Naive thymus-derived CD4-positive, alpha-beta T cell (primary cell): ENCODE data around the gene TMEM120B. TPM values are rescaled to one million over a fixed set of nuclear protein-coding genes. Genes with fewer than 3 reads are reported as not detected.
A peak's percentile ranks its signal among the peaks of the same experiment; 100 is the strongest.

Source experiments
- ATAC-seq: fragments of 150-1000 bp; cut with Tn5 transposase; 2 replicates; pipeline ENCODE4 v1.10.0; 2021; ENCODE audit warnings: mild to moderate bottlenecking, moderate library complexity
- CTCF ChIA-PET: fragments of 350-600 bp; sonication (Branson Sonifier 250); formaldehyde crosslinking; loops from one replicate; lab custom pipeline; 2021; ENCODE audit warnings: antibody characterized with exemption; lab: Charles Lee
- POLR2A ChIA-PET: fragments of 350-600 bp; sonication (Branson Sonifier 250); formaldehyde crosslinking; loops from one replicate; lab custom pipeline; 2021; ENCODE audit warnings: antibody characterized with exemption, inconsistent platforms; lab: Charles Lee
- DNase-seq, 9 donors: peaks; one replicate each; pipeline versions ENCODE4 v3.0.0 to v3.0.0-alpha.2; 2020 to 2022; ENCODE audit warnings: mixed read lengths in 1 of 9
- H3K27ac ChIP-seq: one replicate; pipeline ENCODE4 v1.7.0; 2013; ENCODE audit warnings: mild to moderate bottlenecking, low read depth, low read length, moderate library complexity
- H3K27me3 ChIP-seq, 2 donors: one replicate each; pipeline ENCODE4 v1.7.0; 2013; ENCODE audit warnings: low read length in 2 of 2, mild to moderate bottlenecking in 2 of 2, moderate library complexity in 2 of 2; ENCODE audit not compliant: control insufficient read depth in 2 of 2, insufficient read depth in 2 of 2
- H3K36me3 ChIP-seq, 3 experiments: 1 replicate in 2 of 3; 2 replicates in 1 of 3; pipeline ENCODE4 v1.7.0; 2013; ENCODE audit warnings: low read length in 3 of 3, mild to moderate bottlenecking in 3 of 3, moderate library complexity in 1 of 3; ENCODE audit not compliant: insufficient read depth in 3 of 3, control insufficient read depth in 2 of 3
- H3K4me1 ChIP-seq, 2 donors: one replicate each; pipeline ENCODE4 v1.7.0; 2013; ENCODE audit warnings: low read length in 2 of 2, mild to moderate bottlenecking in 2 of 2, moderate library complexity in 1 of 2; ENCODE audit not compliant: control insufficient read depth in 2 of 2, insufficient read depth in 2 of 2
- H3K4me3 ChIP-seq: 2 replicates; pipeline ENCODE4 v1.7.0; 2013; ENCODE audit warnings: mild to moderate bottlenecking, low read length
- H3K9me3 ChIP-seq, 3 experiments: 1 replicate in 2 of 3; 2 replicates in 1 of 3; pipeline ENCODE4 v1.7.0; 2013; ENCODE audit warnings: low read length in 3 of 3; ENCODE audit not compliant: control insufficient read depth in 2 of 3
- H3K27ac Mint-ChIP-seq, 9 donors: one replicate each; pipeline ENCODE4 v1.8.0; 2020 to 2022; ENCODE audit warnings: mixed read lengths in 9 of 9, mild to moderate bottlenecking in 8 of 9, moderate library complexity in 5 of 9, inconsistent platforms in 2 of 9
- H3K27me3 Mint-ChIP-seq, 5 donors: one replicate each; pipeline ENCODE4 v1.8.0; 2021 to 2022; ENCODE audit warnings: mixed read lengths in 5 of 5, mild to moderate bottlenecking in 1 of 5
- H3K36me3 Mint-ChIP-seq, 5 donors: one replicate each; pipeline ENCODE4 v1.8.0; 2020 to 2022; ENCODE audit warnings: mixed read lengths in 5 of 5, mild to moderate bottlenecking in 3 of 5, inconsistent platforms in 1 of 5
- H3K4me1 Mint-ChIP-seq, 7 donors: one replicate each; pipeline ENCODE4 v1.8.0; 2020 to 2022; ENCODE audit warnings: mixed read lengths in 7 of 7, mild to moderate bottlenecking in 3 of 7, inconsistent platforms in 1 of 7
- H3K4me3 Mint-ChIP-seq, 10 donors: one replicate each; pipeline ENCODE4 v1.8.0; 2020 to 2022; ENCODE audit warnings: mild to moderate bottlenecking in 10 of 10, mixed read lengths in 10 of 10, moderate library complexity in 6 of 10, inconsistent platforms in 2 of 10
- H3K9me3 Mint-ChIP-seq, 11 donors: one replicate each; pipeline ENCODE4 v1.8.0; 2020 to 2022; ENCODE audit warnings: mixed read lengths in 11 of 11, mild to moderate bottlenecking in 4 of 11, inconsistent platforms in 1 of 11, moderate library complexity in 1 of 11
- intact Hi-C, 2 donors: fragments of 100-400 bp; cut with micrococcal nuclease; formaldehyde crosslinking; loops; one replicate each; pipeline ENCODE4 v1.15.1; 2023
- polyA plus RNA-seq, 2 donors: library from polyadenylated mRNA; unstranded; fragments of 300-500 nt; fragmentation: Illumina TruSeq; gene quantifications; one replicate each; pipeline ENCODE4 v1.2.3, GENCODE V29; 2021
- total RNA-seq, 6 experiments: library from RNA in 5 of 6; stranded (reverse) in 5 of 6; gene quantifications; 1 replicate in 5 of 6; 2 replicates in 1 of 6; pipeline ENCODE4 v1.2.3 and lab custom pipeline; 2021 to 2026

TMEM120B gene
- total and polyA plus RNA-seq, 7 experiments from 2014 or later: 1.3 to 14.3 (median 8.9) TPM

DNA sequence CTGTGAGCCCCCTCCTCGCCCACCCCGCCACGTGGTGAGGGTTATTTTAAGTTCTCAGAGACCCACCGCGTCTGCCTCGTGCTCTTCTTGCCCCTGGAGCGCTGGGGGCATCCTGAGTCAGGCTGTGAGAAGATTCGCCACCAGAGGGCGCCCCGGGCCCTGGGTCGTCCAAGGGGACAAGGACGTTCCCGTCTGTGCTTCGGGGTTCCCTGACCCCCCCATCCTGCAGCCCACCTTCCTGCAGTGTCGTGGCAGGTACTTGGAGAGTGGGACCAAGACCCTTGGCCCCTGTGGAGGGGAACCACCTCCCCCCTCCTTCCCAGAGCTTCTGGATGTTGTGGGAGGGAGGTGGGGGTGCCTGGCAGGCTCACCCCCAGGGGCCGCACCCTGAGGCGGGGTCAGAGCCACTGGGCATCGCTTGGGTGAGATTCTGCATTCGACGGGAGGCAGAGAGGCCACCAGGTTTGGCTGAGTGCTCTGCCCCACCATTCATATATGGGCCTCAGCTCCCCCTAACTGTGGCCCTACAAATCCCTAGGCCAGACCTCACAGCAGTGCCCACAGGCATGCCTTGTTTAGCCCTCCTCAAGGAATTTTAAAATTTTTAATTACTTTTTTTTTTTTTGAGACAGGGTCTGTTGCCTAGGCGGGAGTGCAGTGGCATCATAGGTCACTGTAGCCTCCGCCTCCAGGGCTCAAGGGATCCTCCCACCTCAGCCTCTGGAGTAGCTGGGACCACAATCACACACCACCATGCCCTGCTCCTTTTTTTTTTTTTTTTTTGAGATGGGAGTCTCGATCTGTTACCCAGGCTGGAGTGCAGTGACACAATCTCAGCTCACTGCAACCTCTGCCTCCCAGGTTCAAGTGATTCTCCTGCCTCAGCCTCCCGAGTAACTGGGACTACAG, 63.9 kb downstream of the TMEM120B start:
- Mint-ChIP-seq H3K4me3 (peak overlapping the region in 2 of 10 donors; percentile 7 to 31), H3K36me3 (peaks cover 0 to 12% (median 0%) of the 10 kb centered on the region in 5 donors), H3K4me1 (peaks cover 5 to 29% (median 14%) of the 10 kb centered on the region in 7 donors), H3K9me3 (no peaks in the 10 kb centered on the region), H3K27ac (peak overlapping the region; percentile 40 to 89 (median 70)), H3K27me3 (no peaks in the 10 kb centered on the region)
- Histone ChIP-seq H3K36me3 (peaks cover 0 to 32% (median 8%) of the 10 kb centered on the region in 3 experiments), H3K27ac (peak overlapping the region; percentile 72), H3K4me1 (peaks cover 16 to 22% of the 10 kb centered on the region in 2 donors), H3K9me3 (no peaks in the 10 kb centered on the region), H3K4me3 (no peak overlapping the region), H3K27me3 (no peaks in the 10 kb centered on the region)
- ChIA-PET CTCF (interaction anchor here (0.6 to 16.9 kb wide), 12 partner anchors 9 to 219 kb away, joined by 3 to 325 read pairs (median 3); partner anchors contain the start of gene RHOF), POLR2A (interaction anchor here (0.6 to 33.4 kb wide), 6 partner anchors 8 to 705 kb away, joined by 3 to 1941 read pairs (median 4); partner anchors contain the start of genes RHOF and SETD1B)
- intact Hi-C loops: loop anchor here (1.0 kb wide), 3 partner anchors 18 to 112 kb away; partner anchors contain the start of gene PSMD9 (in 1 of the 2)
- DNase-seq (peak; percentile 75 to 93 (median 85)), ATAC-seq (peak; percentile 84)

DNA sequence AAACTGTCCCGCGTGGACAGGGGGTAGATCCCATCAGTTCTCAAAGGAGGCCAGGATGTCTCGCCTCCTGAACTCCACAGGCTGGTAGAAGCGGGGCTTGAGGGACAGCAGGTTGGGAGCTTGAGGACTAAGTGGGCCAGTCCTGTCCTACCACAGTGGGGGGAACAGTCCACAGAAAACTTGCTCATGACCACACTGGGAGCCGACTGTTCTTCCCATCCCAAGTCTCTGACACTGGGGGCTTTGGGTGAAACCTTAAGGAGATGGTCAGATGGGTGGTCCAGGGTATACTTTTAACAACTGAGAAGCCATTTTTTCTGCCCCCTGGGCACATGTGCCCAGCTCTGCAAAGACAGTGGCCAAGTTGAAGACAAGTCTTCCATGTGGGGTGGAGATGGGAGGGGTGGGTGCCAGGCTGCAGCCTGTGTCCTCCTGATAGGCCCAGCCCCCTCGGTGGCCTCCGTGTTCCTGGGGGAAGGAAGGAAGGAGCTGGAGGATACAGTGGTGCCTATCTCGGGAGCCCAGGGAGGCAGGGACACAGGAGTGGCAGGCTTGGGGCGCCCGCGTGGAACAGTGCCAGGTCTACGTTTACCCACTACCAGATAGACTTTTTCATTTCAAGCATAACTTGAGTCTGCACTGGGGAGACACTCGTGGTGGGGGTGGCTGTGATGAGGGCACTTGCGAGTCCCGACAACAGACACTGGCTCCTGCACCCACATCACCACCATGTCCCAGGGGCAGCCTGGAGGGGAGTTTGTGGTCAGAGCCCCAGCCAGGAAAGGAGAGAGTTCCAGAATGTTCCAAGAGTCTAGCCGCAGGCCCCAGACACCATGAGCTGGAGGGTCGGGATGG, 66.2 kb downstream of the TMEM120B start:
- ChIA-PET POLR2A (interaction anchor here (33.4 kb wide), 1 partner anchor 21 kb away, joined by 1941 read pairs; the partner anchor contains the start of genes RHOF and SETD1B), CTCF (interaction anchor here (0.6 to 16.9 kb wide), 5 partner anchors 8 to 226 kb away, joined by 3 to 325 read pairs (median 4); partner anchors contain the start of gene RHOF)
- Histone ChIP-seq H3K27me3 (no peaks in the 10 kb centered on the region), H3K36me3 (peaks cover 0 to 34% (median 8%) of the 10 kb centered on the region in 3 experiments), H3K4me3 (no peak overlapping the region), H3K4me1 (peaks cover 25 to 37% of the 10 kb centered on the region in 2 donors), H3K27ac (no peak overlapping the region), H3K9me3 (no peaks in the 10 kb centered on the region)
- Mint-ChIP-seq H3K27ac (peak overlapping the region; percentile 40 to 88 (median 72)), H3K27me3 (no peaks in the 10 kb centered on the region), H3K4me3 (no peak overlapping the region), H3K9me3 (no peaks in the 10 kb centered on the region), H3K36me3 (peaks cover 0 to 14% (median 6%) of the 10 kb centered on the region in 5 donors), H3K4me1 (peaks cover 19 to 46% (median 28%) of the 10 kb centered on the region in 7 donors)
- DNase-seq: no peak
- ATAC-seq: no peak
- intact Hi-C loops: no loop called here

DNA sequence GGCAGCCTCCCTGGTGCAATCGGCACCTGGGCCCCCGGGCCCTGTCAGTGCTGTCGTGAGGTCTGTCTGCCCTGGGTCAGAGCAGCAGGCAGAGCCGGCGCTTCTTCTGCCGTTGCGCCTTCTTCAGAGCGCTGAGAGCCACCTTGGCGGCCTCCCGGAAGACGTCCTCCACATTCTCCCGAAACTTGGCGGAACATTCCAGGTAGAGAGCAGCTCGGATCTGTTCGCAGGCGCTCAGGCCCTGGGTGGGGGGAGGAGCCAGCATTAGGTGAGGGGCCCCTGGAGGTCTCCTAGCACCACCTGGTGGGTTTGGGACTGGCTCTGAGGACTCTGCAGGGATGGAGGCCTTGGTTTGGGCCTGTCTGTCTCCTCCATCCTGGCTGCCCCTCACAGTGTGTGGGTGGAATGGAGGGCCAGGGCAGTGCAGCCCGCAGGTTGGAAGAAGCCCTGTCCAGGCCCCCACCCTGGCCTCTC, 66.9 kb downstream of the TMEM120B start:
- H3K9me3 Mint-ChIP-seq: no peaks in the 10 kb centered on the region
- intact Hi-C loops: no loop called here
- Histone ChIP-seq H3K27ac (no peak overlapping the region), H3K4me1 (peaks cover 31 to 44% of the 10 kb centered on the region in 2 donors), H3K36me3 (peaks cover 0 to 34% (median 8%) of the 10 kb centered on the region in 3 experiments), H3K27me3 (no peaks in the 10 kb centered on the region), H3K4me3 (no peak overlapping the region), H3K9me3 (no peaks in the 10 kb centered on the region)
- peaks cover 26 to 48% (median 33%) of the 10 kb centered on the region in 7 donors for H3K4me1 Mint-ChIP-seq
- H3K4me3 Mint-ChIP-seq: no peak overlapping the region
- ATAC-seq (no peak), DNase-seq (no peak)
- H3K27ac Mint-ChIP-seq: peak overlapping the region in 6 of 9 donors; percentile 55 to 88 (median 72)
- CTCF ChIA-PET: interaction anchor here (0.7 to 16.9 kb wide), 4 partner anchors 7 to 227 kb away, joined by 3 to 325 read pairs (median 5); partner anchors contain the start of gene RHOF
- peaks cover 0 to 16% (median 9%) of the 10 kb centered on the region in 5 donors for H3K36me3 Mint-ChIP-seq
- no peaks in the 10 kb centered on the region for H3K27me3 Mint-ChIP-seq
- POLR2A ChIA-PET: interaction anchor here (1.4 to 33.4 kb wide), 2 partner anchors 21 to 67 kb away, joined by 5 to 1941 read pairs; partner anchors contain the start of genes RHOF, SETD1B and TMEM120B

DNA sequence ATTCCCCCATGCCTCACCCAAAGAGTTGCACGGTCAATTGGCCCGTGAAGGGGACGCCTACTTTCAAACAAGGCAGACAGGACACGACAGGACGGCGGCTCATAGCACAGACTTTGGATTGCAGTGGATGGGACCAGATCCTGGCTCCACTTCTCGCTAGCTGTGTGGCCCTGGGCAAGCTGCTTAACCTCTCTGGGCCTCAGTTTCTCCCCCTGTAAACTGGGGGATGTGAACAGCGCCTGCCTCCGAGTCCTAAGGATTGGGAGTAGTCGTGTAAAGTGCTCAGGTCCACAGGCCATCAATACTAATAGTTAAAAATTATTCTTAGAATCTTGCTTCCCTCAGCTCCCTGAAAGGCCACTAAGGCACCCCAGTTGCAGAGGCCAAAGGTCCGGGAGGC, 67.9 kb downstream of the TMEM120B start:
- intact Hi-C loops: no loop called here

DNA sequence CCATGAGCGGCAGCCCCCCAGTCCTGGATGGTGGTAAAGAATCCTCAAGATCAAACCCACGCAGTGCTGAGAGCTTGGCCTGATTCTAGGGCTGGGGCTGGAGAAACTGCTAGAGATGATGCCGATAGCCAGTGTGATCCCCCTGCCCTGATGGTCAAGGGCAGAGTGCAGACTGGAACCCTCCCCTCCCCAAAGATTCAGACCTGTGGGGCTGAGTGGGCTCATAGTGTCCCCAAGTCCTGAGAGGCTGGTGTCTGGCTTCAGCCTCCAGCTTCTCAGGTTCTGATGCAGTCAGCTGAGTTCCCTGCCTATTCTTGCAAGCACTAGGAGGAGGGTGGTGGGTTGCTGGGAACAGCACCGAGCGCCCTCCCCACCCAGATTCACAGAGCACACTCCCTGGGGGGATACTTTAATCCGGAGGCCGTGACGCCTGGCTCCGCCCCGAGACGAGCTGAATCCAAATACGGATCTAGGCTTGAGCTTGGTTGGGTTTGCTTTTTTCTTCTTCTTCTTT, 69.0 kb downstream of the TMEM120B start:
- no peaks in the 10 kb centered on the region for H3K27me3 ChIP-seq
- intact Hi-C loops: no loop called here
- Mint-ChIP-seq H3K4me1 (peaks cover 36 to 63% (median 45%) of the 10 kb centered on the region in 7 donors), H3K36me3 (peaks cover 0 to 25% (median 15%) of the 10 kb centered on the region in 5 donors), H3K4me3 (peak overlapping the region; percentile 77 to 94 (median 82)), H3K27me3 (no peaks in the 10 kb centered on the region), H3K27ac (peak overlapping the region; percentile 88 to 96 (median 94)), H3K9me3 (no peaks in the 10 kb centered on the region)
- CTCF ChIA-PET: interaction anchor here (0.5 to 16.9 kb wide), 9 partner anchors 9 to 229 kb away, joined by 3 to 325 read pairs (median 5); partner anchors contain the start of gene RHOF
- DNase-seq (no peak), ATAC-seq (peak; percentile 12)
- peaks cover 40 to 53% of the 10 kb centered on the region in 2 donors for H3K4me1 ChIP-seq
- peak overlapping the region; percentile 64 for H3K27ac ChIP-seq
- H3K36me3 ChIP-seq: peaks cover 0 to 38% (median 8%) of the 10 kb centered on the region in 3 experiments
- no peaks in the 10 kb centered on the region for H3K9me3 ChIP-seq
- POLR2A ChIA-PET: interaction anchor here (0.9 to 33.4 kb wide), 5 partner anchors 18 to 202 kb away, joined by 3 to 1941 read pairs (median 3); partner anchors contain the start of genes RHOF, SETD1B and TMEM120B
- no peak overlapping the region for H3K4me3 ChIP-seq

More for the DNA sequence above, 67.9 kb downstream of the TMEM120B start:
- H3K36me3 Mint-ChIP-seq: peaks cover 0 to 23% (median 15%) of the 10 kb centered on the region in 5 donors
- peaks cover 32 to 57% (median 41%) of the 10 kb centered on the region in 7 donors for H3K4me1 Mint-ChIP-seq
- no peak overlapping the region for H3K4me3 ChIP-seq
- no peaks in the 10 kb centered on the region for H3K27me3 ChIP-seq
- ATAC-seq: no peak
- ChIA-PET CTCF (interaction anchor here (16.9 kb wide), 1 partner anchor 14 kb away, joined by 325 read pairs; the partner anchor contains the start of gene RHOF), POLR2A (interaction anchor here (0.8 to 33.4 kb wide), 4 partner anchors 20 to 201 kb away, joined by 3 to 1941 read pairs (median 4); partner anchors contain the start of genes RHOF, SETD1B and TMEM120B)
- H3K27ac Mint-ChIP-seq: peak overlapping the region in 8 of 9 donors; percentile 40 to 94 (median 70)
- H3K27me3 Mint-ChIP-seq: no peaks in the 10 kb centered on the region
- H3K27ac ChIP-seq: peak overlapping the region; percentile 64
- peaks cover 0 to 34% (median 8%) of the 10 kb centered on the region in 3 experiments for H3K36me3 ChIP-seq
- no peak overlapping the region for H3K4me3 Mint-ChIP-seq
- no peak for DNase-seq
- H3K4me1 ChIP-seq: peaks cover 40 to 52% of the 10 kb centered on the region in 2 donors
- no peaks in the 10 kb centered on the region for H3K9me3 Mint-ChIP-seq
- no peaks in the 10 kb centered on the region for H3K9me3 ChIP-seq
